HepG2 (cell line): ENCODE measurements around the gene MCAT.

Experiments
- DPF2 ChIP-seq: sonication (generic); formaldehyde crosslinking; IDR thresholded peaks from 2 replicates; pipeline ENCODE4 v1.4.0; 2020; ENCODE audit warnings: mild to moderate bottlenecking, low read depth, missing genetic modification reagents, borderline replicate concordance
- JUNB ChIP-seq: sonication (generic); formaldehyde crosslinking; IDR thresholded peaks from 2 replicates; pipeline ENCODE4 v1.8.0; 2022; ENCODE audit warnings: missing genetic modification reagents, mild to moderate bottlenecking, borderline replicate concordance
- KDM1A ChIP-seq: IDR thresholded peaks from 2 replicates; pipeline ENCODE4 v1.6.1; 2016; ENCODE audit warnings: missing compliant biosample characterization
- NR3C1 ChIP-seq: sonication (generic); formaldehyde crosslinking; IDR thresholded peaks from 2 replicates; pipeline ENCODE4 v1.4.0; 2020; ENCODE audit warnings: missing genetic modification reagents
- YY1 ChIP-seq: IDR thresholded peaks from 2 replicates; pipeline ENCODE4 v1.6.1; 2011; ENCODE audit warnings: low read length, low read depth, moderate library complexity, mild to moderate bottlenecking; ENCODE audit not compliant: insufficient read depth, insufficient replicate concordance
- TF ChIP-seq, protein P1 (sequence below): sonication (generic); formaldehyde crosslinking; IDR thresholded peaks from 2 replicates; pipeline ENCODE4 v1.5.0; 2020; ENCODE audit warnings: mild to moderate bottlenecking, missing genetic modification reagents, moderate library complexity
- TF ChIP-seq, protein P2 (sequence below): fragments of 450-650 bp; IDR thresholded peaks from 2 replicates; pipeline ENCODE4 v1.6.1; 2017; ENCODE audit warnings: mild to moderate bottlenecking

DNA sequence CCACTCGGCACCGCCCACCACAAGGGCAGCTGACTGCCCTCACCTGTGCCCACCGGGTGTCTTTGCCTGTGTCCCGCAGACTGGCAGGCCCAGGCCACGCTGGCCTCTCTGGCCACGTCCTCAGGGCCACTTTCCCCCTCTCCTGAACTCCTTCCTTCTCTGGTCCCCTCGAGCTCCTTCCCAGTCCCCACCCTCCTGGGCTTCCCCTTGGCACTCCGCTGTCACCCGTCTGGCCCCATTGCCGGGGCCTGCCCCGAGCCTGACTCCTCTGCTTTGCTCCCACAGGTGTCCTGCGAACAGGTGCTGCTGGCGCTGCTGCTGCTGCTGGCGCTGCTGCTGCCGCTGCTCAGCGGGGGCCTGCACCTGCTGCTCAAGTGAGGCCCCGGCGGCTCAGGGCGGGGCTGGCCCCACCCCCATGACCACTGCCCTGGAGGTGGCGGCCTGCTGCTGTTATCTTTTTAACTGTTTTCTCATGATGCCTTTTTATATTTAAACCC, 14.2 kb downstream of the MCAT start:
- TF ChIP-seq DPF2 (no peak), NR3C1 (no peak), JUNB (CRISPR knock-in tag) (no peak), KDM1A (CRISPR knock-in tag) (no peak), YY1 (no peak)
- TF ChIP-seq, protein P1, sequence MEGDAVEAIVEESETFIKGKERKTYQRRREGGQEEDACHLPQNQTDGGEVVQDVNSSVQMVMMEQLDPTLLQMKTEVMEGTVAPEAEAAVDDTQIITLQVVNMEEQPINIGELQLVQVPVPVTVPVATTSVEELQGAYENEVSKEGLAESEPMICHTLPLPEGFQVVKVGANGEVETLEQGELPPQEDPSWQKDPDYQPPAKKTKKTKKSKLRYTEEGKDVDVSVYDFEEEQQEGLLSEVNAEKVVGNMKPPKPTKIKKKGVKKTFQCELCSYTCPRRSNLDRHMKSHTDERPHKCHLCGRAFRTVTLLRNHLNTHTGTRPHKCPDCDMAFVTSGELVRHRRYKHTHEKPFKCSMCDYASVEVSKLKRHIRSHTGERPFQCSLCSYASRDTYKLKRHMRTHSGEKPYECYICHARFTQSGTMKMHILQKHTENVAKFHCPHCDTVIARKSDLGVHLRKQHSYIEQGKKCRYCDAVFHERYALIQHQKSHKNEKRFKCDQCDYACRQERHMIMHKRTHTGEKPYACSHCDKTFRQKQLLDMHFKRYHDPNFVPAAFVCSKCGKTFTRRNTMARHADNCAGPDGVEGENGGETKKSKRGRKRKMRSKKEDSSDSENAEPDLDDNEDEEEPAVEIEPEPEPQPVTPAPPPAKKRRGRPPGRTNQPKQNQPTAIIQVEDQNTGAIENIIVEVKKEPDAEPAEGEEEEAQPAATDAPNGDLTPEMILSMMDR (CRISPR knock-in tag), result no peak
- TF ChIP-seq, protein P2, sequence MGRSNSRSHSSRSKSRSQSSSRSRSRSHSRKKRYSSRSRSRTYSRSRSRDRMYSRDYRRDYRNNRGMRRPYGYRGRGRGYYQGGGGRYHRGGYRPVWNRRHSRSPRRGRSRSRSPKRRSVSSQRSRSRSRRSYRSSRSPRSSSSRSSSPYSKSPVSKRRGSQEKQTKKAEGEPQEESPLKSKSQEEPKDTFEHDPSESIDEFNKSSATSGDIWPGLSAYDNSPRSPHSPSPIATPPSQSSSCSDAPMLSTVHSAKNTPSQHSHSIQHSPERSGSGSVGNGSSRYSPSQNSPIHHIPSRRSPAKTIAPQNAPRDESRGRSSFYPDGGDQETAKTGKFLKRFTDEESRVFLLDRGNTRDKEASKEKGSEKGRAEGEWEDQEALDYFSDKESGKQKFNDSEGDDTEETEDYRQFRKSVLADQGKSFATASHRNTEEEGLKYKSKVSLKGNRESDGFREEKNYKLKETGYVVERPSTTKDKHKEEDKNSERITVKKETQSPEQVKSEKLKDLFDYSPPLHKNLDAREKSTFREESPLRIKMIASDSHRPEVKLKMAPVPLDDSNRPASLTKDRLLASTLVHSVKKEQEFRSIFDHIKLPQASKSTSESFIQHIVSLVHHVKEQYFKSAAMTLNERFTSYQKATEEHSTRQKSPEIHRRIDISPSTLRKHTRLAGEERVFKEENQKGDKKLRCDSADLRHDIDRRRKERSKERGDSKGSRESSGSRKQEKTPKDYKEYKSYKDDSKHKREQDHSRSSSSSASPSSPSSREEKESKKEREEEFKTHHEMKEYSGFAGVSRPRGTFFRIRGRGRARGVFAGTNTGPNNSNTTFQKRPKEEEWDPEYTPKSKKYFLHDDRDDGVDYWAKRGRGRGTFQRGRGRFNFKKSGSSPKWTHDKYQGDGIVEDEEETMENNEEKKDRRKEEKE, result no peak
